K562 (cell line): Measurements from ENCODE around the gene RFT1.

Experiments used
- CTCF ChIP-seq, 3 experiments: IDR thresholded peaks in 2 of 3; conservative IDR thresholded peaks in 1 of 3; 2 replicates each; pipeline ENCODE4 v1.5.1; 2011 to 2012; ENCODE audit warnings: low read length in 3 of 3, mild to moderate bottlenecking in 3 of 3, control low read depth in 2 of 3, improper control_type of control experiment in 1 of 3, inconsistent platforms in 1 of 3, low read depth in 1 of 3, mixed read lengths in 1 of 3, moderate library complexity in 1 of 3; ENCODE audit not compliant: insufficient read depth in 2 of 3
- EZH2 ChIP-seq: IDR thresholded peaks from 2 replicates; pipeline ENCODE4 v1.6.1; 2012; ENCODE audit warnings: low read depth, mild to moderate bottlenecking, inconsistent platforms, low read length, borderline replicate concordance
- GABPB1 ChIP-seq: sonication (generic); formaldehyde crosslinking; IDR thresholded peaks from 2 replicates; pipeline ENCODE4 v1.8.0; 2022; ENCODE audit warnings: mild to moderate bottlenecking, missing genetic modification reagents
- HOXB6 ChIP-seq: fragments of 250-450 bp; sonication (Bioruptor Pico); IDR thresholded peaks from 2 replicates; pipeline ENCODE4 v1.5.1; 2022; ENCODE audit warnings: mild to moderate bottlenecking, borderline replicate concordance
- NFRKB ChIP-seq: fragments of 450-650 bp; IDR thresholded peaks from 2 replicates; pipeline ENCODE4 v1.6.1; 2016; ENCODE audit warnings: low read depth
- PRPF4 ChIP-seq: fragments of 200-400 bp; formaldehyde crosslinking; IDR thresholded peaks from one replicate; pipeline ENCODE4 v1.6.1; 2017; ENCODE audit warnings: low read length, low read depth, mild to moderate bottlenecking; ENCODE audit not compliant: insufficient read depth, poor library complexity, severe bottlenecking

- TF ChIP-seq CTCF (IDR thresholded peaks at IDR 0.05 in 2 of 3, conservative IDR thresholded peaks at IDR 0.05 in 1 of 3; ENCODE audit: insufficient read depth in 2 of 3, low read depth in 1 of 3, low read length in 3 of 3) (no peak), HOXB6 (CRISPR knock-in tag) (no peak), NFRKB (no peak), GABPB1 (CRISPR knock-in tag) (no peak), EZH2 (no peak), PRPF4 (no peak)
These were observed 46.3 kb downstream of the RFT1 start for GRCh38 chr3:53083949-53084309.
